NCI-H1930 (cell line): ENCODE results near the gene PKNOX1.
"Not testable (repeated sequence)": the region's sequence is repeated elsewhere in the genome, so short reads cannot be mapped to it uniquely, and the experiment has no call there.

ENCODE experiments used
- DNase-seq, 2 experiments: peaks; one replicate each; lab custom pipeline; 2025; lab: John Stamatoyannopoulos, UW

Gene PKNOX1

GRCh38 chr21:42986125-42986783 lies 11.9 kb downstream of the PKNOX1 start:
- no peak for DNase-seq

GRCh38 chr21:42988236-42988965 lies 14.0 kb downstream of the PKNOX1 start:
- no peak for DNase-seq

- DNase-seq: not testable (repeated sequence)
Observed at GRCh38 chr21:42989370-42989769, 15.0 kb downstream of the PKNOX1 start.

- no peak for DNase-seq
Observed at GRCh38 chr21:42989816-42990650, 15.7 kb downstream of the PKNOX1 start.

GRCh38 chr21:42991992-42992740 lies 17.8 kb downstream of the PKNOX1 start:
- DNase-seq: no peak

- DNase-seq: no peak
Observed at GRCh38 chr21:42993051-42993712, 18.8 kb downstream of the PKNOX1 start.

GRCh38 chr21:42997053-42997452 lies 22.7 kb downstream of the PKNOX1 start:
- no peak for DNase-seq

- DNase-seq: not testable (repeated sequence)
Observed at GRCh38 chr21:42997983-42998382, 23.6 kb downstream of the PKNOX1 start.

GRCh38 chr21:42999152-42999551 lies 24.8 kb downstream of the PKNOX1 start:
- not testable (repeated sequence) for DNase-seq

- not testable (repeated sequence) for DNase-seq
Observed at GRCh38 chr21:43000041-43000440, 25.7 kb downstream of the PKNOX1 start.

GRCh38 chr21:43001316-43001715 lies 27.0 kb downstream of the PKNOX1 start:
- DNase-seq: no peak

- DNase-seq: no peak
Observed at GRCh38 chr21:43004926-43005325, 30.6 kb downstream of the PKNOX1 start.

GRCh38 chr21:43005635-43006034 lies 31.3 kb downstream of the PKNOX1 start:
- no peak for DNase-seq

- DNase-seq: not testable (repeated sequence)
Observed at GRCh38 chr21:43006051-43006873, 31.9 kb downstream of the PKNOX1 start.

- no peak for DNase-seq
Observed at GRCh38 chr21:43006874-43007208, 32.5 kb downstream of the PKNOX1 start.

GRCh38 chr21:43012596-43012995 lies 38.2 kb downstream of the PKNOX1 start:
- no peak for DNase-seq

GRCh38 chr21:43015906-43016540 lies 41.7 kb downstream of the PKNOX1 start:
- no peak for DNase-seq

GRCh38 chr21:43016728-43017127 lies 42.4 kb downstream of the PKNOX1 start:
- no peak for DNase-seq

GRCh38 chr21:43018519-43018918 lies 44.2 kb downstream of the PKNOX1 start:
- DNase-seq: no peak

- DNase-seq: no peak
Observed at GRCh38 chr21:43020177-43020576, 45.8 kb downstream of the PKNOX1 start.
